Upper lobe of right lung (tissue), 1 donor: ENCODE results near the gene GAL. TPM values are rescaled to one million over a fixed set of nuclear protein-coding genes. Genes with fewer than 3 reads are reported as not detected.
A peak's percentile ranks its signal among the peaks of the same experiment; 100 is the strongest.

ENCODE experiments used
- ATAC-seq: fragments of 200-7000 bp; cut with Tn5 transposase; one replicate; pipeline ENCODE4 v1.9.1; 2020; ENCODE audit warnings: mild to moderate bottlenecking, moderate library complexity
- DNase-seq: peaks from one replicate; pipeline ENCODE4 v3.0.0-alpha.2; 2020
- H3K27ac ChIP-seq: fragments of 200-600 bp; one replicate; pipeline ENCODE4 v1.8.0; 2022
- H3K27me3 ChIP-seq: fragments of 200-600 bp; one replicate; pipeline ENCODE4 v1.8.0; 2022; ENCODE audit warnings: mild to moderate bottlenecking
- H3K36me3 ChIP-seq: fragments of 200-600 bp; one replicate; pipeline ENCODE4 v1.8.0; 2022
- H3K4me1 ChIP-seq: fragments of 200-600 bp; one replicate; pipeline ENCODE4 v1.8.0; 2022
- H3K4me3 ChIP-seq: fragments of 200-600 bp; one replicate; pipeline ENCODE4 v1.8.0; 2022; ENCODE audit warnings: mild to moderate bottlenecking
- H3K9me3 ChIP-seq: fragments of 200-600 bp; one replicate; pipeline ENCODE4 v1.8.0; 2022
- intact Hi-C: fragments of 100-400 bp; cut with DNase I; formaldehyde crosslinking; loops from one replicate; pipeline ENCODE4 v1.11.0; 2022
- total RNA-seq: library from RNA; stranded (reverse); fragmentation: NEBNext Ultra II Directional; extraction: Animal tissue kit (Norgen Biotek cat#: 25700); gene quantifications from one replicate; pipeline ENCODE4 v1.2.1, GENCODE V29; 2021
- TF ChIP-seq, protein P1 (sequence below): fragments of 200-600 bp; IDR thresholded peaks from one replicate; pipeline ENCODE4 v1.8.0; 2022; ENCODE audit warnings: antibody characterized with exemption
- donor health status: DM: no; HTN: yes; CAD: no; lungs with severe emphysema.

Gene GAL
- total RNA-seq, 1 donor from 2014 or later: not detected

DNA sequence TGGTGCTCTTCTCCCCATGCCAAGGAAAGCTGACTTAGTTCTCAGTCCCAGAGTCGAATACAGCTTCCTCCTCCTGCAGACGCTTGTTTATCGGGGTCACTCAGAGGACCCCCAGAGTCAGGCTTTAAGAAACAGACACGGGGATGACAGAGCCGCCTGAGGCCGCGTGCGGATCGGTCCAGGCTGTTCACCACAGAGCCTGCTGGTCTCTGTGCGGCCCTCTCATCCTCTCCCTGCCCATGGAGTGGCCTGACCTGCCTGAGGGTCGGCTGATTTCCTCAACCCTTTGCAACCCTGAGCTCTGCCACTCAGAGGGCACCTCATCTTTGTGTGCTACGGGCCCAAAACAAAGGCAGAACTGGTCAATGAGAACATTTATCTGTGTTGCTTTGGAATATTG, 2.1 kb downstream of the GAL start:
- H3K36me3 ChIP-seq: no peaks in the 10 kb centered on the region
- DNase-seq: peak; percentile 53
- H3K27me3 ChIP-seq: peaks cover 33% of the 10 kb centered on the region

GRCh38 chr11:68687311-68687710, 3.0 kb downstream of the GAL start:
- TF ChIP-seq, protein P1, sequence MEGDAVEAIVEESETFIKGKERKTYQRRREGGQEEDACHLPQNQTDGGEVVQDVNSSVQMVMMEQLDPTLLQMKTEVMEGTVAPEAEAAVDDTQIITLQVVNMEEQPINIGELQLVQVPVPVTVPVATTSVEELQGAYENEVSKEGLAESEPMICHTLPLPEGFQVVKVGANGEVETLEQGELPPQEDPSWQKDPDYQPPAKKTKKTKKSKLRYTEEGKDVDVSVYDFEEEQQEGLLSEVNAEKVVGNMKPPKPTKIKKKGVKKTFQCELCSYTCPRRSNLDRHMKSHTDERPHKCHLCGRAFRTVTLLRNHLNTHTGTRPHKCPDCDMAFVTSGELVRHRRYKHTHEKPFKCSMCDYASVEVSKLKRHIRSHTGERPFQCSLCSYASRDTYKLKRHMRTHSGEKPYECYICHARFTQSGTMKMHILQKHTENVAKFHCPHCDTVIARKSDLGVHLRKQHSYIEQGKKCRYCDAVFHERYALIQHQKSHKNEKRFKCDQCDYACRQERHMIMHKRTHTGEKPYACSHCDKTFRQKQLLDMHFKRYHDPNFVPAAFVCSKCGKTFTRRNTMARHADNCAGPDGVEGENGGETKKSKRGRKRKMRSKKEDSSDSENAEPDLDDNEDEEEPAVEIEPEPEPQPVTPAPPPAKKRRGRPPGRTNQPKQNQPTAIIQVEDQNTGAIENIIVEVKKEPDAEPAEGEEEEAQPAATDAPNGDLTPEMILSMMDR: no peak
- ATAC-seq (no peak), DNase-seq (no peak)
- peaks cover 7% of the 10 kb centered on the region for H3K4me1 ChIP-seq
- H3K36me3 ChIP-seq: no peaks in the 10 kb centered on the region
- no peak overlapping the region for H3K4me3 ChIP-seq
- no peak overlapping the region for H3K27ac ChIP-seq
- intact Hi-C loops: no loop called here
- H3K9me3 ChIP-seq: no peaks in the 10 kb centered on the region
- peaks cover 33% of the 10 kb centered on the region for H3K27me3 ChIP-seq

More for the DNA sequence above, 2.1 kb downstream of the GAL start:
- intact Hi-C loops: no loop called here
- H3K4me3 ChIP-seq: no peak overlapping the region
- TF ChIP-seq, protein P1: no peak
- no peak for ATAC-seq
- H3K27ac ChIP-seq: no peak overlapping the region
- no peaks in the 10 kb centered on the region for H3K9me3 ChIP-seq
- H3K4me1 ChIP-seq: peaks cover 7% of the 10 kb centered on the region

DNA sequence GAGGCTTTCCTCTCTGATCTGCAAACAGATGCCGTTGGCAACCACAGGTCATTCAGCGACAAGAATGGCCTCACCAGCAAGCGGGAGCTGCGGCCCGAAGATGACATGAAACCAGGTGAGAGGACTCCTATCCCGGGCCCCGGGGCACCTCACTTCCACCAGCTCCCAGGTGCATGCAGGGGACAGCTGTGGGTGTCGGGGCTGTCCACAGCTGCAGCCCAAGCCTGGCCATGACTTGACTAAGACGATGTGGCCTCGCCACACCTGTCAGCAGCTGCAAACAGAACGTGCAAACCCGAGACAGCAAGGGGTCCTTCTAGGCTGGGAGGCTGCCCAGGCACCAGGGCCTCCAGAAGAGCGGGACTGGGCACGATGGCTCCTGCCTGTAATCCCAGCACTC, 3.6 kb downstream of the GAL start:
- TF ChIP-seq, protein P1: no peak
- Histone ChIP-seq H3K27me3 (peaks cover 33% of the 10 kb centered on the region), H3K9me3 (no peaks in the 10 kb centered on the region), H3K4me1 (peaks cover 7% of the 10 kb centered on the region), H3K27ac (no peak overlapping the region), H3K4me3 (no peak overlapping the region), H3K36me3 (no peaks in the 10 kb centered on the region)
- ATAC-seq: no peak
- intact Hi-C loops: no loop called here
- DNase-seq: peak; percentile 62

- no peak overlapping the region for H3K4me3 ChIP-seq
- intact Hi-C loops: no loop called here
- DNase-seq: peak; percentile 20
Measured at GRCh38 chr11:68688881-68689280, 4.5 kb downstream of the GAL start.

DNA sequence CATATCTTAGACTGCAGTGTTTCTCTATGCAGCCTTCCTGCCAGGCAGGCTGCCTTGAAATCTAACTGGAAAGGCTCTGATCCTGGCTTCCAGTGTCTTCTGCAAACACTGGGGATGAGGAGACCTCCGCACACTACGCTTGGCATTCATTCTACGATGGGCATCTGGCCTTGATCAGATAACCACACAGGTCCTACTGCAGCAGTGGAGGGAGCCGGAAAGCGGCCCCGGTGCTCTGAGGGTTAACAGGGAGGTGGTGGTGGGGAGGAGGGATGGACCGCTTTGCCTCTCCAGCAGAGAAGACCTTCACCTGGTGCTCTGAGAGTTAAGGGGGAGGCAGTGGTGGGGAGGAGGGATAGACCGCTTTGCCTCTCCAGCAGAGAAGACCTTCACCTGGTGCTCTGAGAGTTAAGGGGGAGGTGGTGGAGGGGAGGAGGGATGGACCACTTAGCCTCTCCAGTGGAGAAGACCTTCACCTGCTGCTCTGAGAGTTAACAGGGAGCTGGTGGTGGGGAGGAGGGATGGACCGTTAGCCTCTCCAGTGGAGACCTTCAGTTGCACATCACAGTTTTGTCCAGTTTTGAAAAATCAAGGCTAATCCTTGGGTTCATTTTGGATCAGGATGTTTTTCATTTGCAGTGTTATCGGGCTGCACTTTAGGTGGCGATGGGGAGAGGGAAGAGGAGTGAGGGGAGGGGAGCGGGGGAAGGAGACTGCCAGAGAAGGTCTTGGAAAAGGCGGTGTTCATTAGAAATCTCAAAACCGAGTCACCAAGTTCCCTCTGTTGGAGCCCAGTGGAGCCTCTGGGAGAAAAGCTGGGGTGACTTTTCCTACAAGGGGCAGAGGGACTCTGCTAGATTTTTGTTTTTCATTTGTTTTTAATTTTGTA, 5.6 kb downstream of the GAL start:
- Histone ChIP-seq H3K27ac (no peak overlapping the region), H3K9me3 (no peaks in the 10 kb centered on the region), H3K27me3 (peaks cover 15% of the 10 kb centered on the region), H3K4me1 (peaks cover 2% of the 10 kb centered on the region), H3K4me3 (no peak overlapping the region), H3K36me3 (no peaks in the 10 kb centered on the region)
- ATAC-seq (no peak), DNase-seq (peak; percentile 32)
- intact Hi-C loops: no loop called here
- TF ChIP-seq, protein P1: no peak

More at GRCh38 chr11:68688881-68689280, 4.5 kb downstream of the GAL start:
- H3K27ac ChIP-seq: no peak overlapping the region
- H3K4me1 ChIP-seq: peaks cover 7% of the 10 kb centered on the region
- H3K27me3 ChIP-seq: peaks cover 26% of the 10 kb centered on the region
- TF ChIP-seq, protein P1: no peak
- no peaks in the 10 kb centered on the region for H3K9me3 ChIP-seq
- H3K36me3 ChIP-seq: no peaks in the 10 kb centered on the region
- no peak for ATAC-seq
